ENCODE data around the gene ABCC8.

- no peak for TF ChIP-seq GATA2 (IDR thresholded peaks at IDR 0.05; ENCODE audit: low read depth, low read length)
- TF ChIP-seq GATA3 (IDR thresholded peaks at IDR 0.05; ENCODE audit: low read depth, low read length), result no peak
These were observed 41.7 kb upstream of the ABCC8 start for GRCh38 chr11:17518366-17518765.
